Pancreas (tissue), 10 donors: ENCODE measurements around the gene GGA1. TPM values are rescaled to one million over a fixed set of nuclear protein-coding genes. Genes with fewer than 3 reads are reported as not detected.
"Not testable (repeated sequence)": the region's sequence is repeated elsewhere in the genome, so short reads cannot be mapped to it uniquely, and the experiment has no call there.

ENCODE experiments used
- ATAC-seq, 4 donors: fragments of 200-7000 bp; cut with Tn5 transposase; one replicate each; pipeline versions ENCODE4 v1.8.0 to v1.9.1; 2020; ENCODE audit warnings: mild to moderate bottlenecking in 4 of 4, moderate library complexity in 4 of 4
- DNase-seq, 6 donors: peaks; one replicate each; pipeline ENCODE4 v3.0.0-alpha.2; 2020
- FAIRE-seq: peaks from 2 replicates; lab custom pipeline; 2012; peaks lifted over from hg19 to GRCh38; lab: Jason Lieb, UNC
- H3K27ac ChIP-seq, 4 donors: fragments of 200-600 bp; sonication (generic); 1 replicate in 3 of 4; 2 replicates in 1 of 4; pipeline versions ENCODE4 v1.5.0 to v1.8.0; 2020
- H3K27me3 ChIP-seq, 4 donors: fragments of 200-600 bp; one replicate each; pipeline ENCODE4 v1.8.0; 2021
- H3K36me3 ChIP-seq, 3 donors: fragments of 200-600 bp; sonication (generic) in 1 of 3; one replicate each; pipeline versions ENCODE4 v1.5.0 to v1.8.0; 2020 to 2021
- H3K4me1 ChIP-seq, 3 donors: fragments of 200-600 bp; one replicate each; pipeline ENCODE4 v1.8.0; 2021
- H3K4me3 ChIP-seq, 4 donors: fragments of 200-600 bp; sonication (generic) in 2 of 4; one replicate each; pipeline versions ENCODE4 v1.5.0 to v1.8.0; 2020 to 2021
- H3K9me3 ChIP-seq, 4 donors: fragments of 200-600 bp; one replicate each; pipeline ENCODE4 v1.8.0; 2021
- WGBS, 2 donors: extraction: QIAGEN DNeasy Blood & Tissue Kit; methylation state at CpG; one replicate each; pipeline ENCODE4 v1.1.7; 2013; 5-methylcytosine and 5-hydroxymethylcytosine counted together
- intact Hi-C, 3 donors: fragments of 100-400 bp; cut with DNase I; formaldehyde crosslinking; loops; one replicate each; pipeline versions ENCODE4 v1.11.1 to v1.14.2; 2022
- polyA plus RNA-seq, 2 donors: library from polyadenylated mRNA; stranded (reverse); fragments of 200-250 nt; gene quantifications; one replicate each; pipeline ENCODE4 v1.2.3, GENCODE V29; 2013
- total RNA-seq, 6 donors: library from RNA; stranded (reverse); fragmentation: NEBNext Ultra II Directional in 4 of 6; extraction: Animal tissue kit (Norgen Biotek cat#: 25700) in 4 of 6; gene quantifications; one replicate each; pipeline versions ENCODE4 v1.2.1 to v1.2.4, GENCODE V29; 2021 to 2023
- TF ChIP-seq, protein P1 (sequence below), 4 donors: fragments of 200-600 bp; sonication (generic) in 3 of 4; IDR thresholded peaks; one replicate each; pipeline versions ENCODE4 v1.5.0 to v1.8.0; 2021; ENCODE audit warnings: antibody characterized with exemption in 4 of 4
- donor health status: healthy with polysubstance abuse.
- donor health status: DM: no; HTN: no; CAD: no; lungs with moderate emphysema.
- donor health status: DM: no; HTN: no; CAD: no.
- donor health status: control.
- donor health status: control.
- donor health status: Bipolar disorder and iron deficiency.
- donor health status: DM: yes; HTN: yes; CAD: no.
- donor health status: DM: no; HTN: no; CAD: no.
- donor health status: DM: no; HTN: no; CAD: no.
- donor health status: DM: yes; HTN: yes; CAD: no.

The GGA1 gene
- total and polyA plus RNA-seq, 8 donors, result 17.9 to 84.9 (median 23.9) TPM

DNA sequence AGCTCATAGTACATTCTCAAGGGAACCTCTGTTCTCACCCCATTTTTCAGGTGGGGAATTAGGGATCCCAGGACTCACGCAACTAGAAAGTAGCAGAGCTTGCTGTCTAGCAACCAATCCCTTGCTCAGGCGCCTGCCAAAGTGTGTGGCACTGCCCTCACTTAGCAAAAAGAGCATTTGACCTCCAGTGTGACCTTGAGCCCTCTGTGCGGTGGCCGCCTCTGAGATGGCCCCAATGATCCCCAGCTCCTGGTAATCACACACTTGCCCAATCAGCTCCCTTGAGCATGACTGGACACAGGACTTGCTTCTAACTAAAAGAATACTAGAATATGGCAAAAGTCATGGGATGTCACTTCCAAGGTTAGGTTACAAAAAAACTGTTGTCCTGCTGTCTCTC is 26.1 kb upstream of the GGA1 start:
- DNase-seq, result no peak
- Histone ChIP-seq H3K27me3 (no peaks in the 10 kb centered on the region), H3K9me3 (no peaks in the 10 kb centered on the region), H3K36me3 (no peaks in the 10 kb centered on the region), H3K4me1 (peaks cover 32 to 35% (median 33%) of the 10 kb centered on the region in 3 donors), H3K27ac (peak overlapping the region in 3 of 4 donors; percentile 49 to 82 (median 75)), H3K4me3 (no peak overlapping the region)
- TF ChIP-seq, protein P1, sequence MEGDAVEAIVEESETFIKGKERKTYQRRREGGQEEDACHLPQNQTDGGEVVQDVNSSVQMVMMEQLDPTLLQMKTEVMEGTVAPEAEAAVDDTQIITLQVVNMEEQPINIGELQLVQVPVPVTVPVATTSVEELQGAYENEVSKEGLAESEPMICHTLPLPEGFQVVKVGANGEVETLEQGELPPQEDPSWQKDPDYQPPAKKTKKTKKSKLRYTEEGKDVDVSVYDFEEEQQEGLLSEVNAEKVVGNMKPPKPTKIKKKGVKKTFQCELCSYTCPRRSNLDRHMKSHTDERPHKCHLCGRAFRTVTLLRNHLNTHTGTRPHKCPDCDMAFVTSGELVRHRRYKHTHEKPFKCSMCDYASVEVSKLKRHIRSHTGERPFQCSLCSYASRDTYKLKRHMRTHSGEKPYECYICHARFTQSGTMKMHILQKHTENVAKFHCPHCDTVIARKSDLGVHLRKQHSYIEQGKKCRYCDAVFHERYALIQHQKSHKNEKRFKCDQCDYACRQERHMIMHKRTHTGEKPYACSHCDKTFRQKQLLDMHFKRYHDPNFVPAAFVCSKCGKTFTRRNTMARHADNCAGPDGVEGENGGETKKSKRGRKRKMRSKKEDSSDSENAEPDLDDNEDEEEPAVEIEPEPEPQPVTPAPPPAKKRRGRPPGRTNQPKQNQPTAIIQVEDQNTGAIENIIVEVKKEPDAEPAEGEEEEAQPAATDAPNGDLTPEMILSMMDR (IDR thresholded peaks at IDR 0.05), result no peak
- WGBS, 2 donors, result 56 to 58% methylated on average over 4 of the region's 4 CpGs
- intact Hi-C loops, result no loop called here
- no peak for ATAC-seq
- FAIRE-seq, result no peak

DNA sequence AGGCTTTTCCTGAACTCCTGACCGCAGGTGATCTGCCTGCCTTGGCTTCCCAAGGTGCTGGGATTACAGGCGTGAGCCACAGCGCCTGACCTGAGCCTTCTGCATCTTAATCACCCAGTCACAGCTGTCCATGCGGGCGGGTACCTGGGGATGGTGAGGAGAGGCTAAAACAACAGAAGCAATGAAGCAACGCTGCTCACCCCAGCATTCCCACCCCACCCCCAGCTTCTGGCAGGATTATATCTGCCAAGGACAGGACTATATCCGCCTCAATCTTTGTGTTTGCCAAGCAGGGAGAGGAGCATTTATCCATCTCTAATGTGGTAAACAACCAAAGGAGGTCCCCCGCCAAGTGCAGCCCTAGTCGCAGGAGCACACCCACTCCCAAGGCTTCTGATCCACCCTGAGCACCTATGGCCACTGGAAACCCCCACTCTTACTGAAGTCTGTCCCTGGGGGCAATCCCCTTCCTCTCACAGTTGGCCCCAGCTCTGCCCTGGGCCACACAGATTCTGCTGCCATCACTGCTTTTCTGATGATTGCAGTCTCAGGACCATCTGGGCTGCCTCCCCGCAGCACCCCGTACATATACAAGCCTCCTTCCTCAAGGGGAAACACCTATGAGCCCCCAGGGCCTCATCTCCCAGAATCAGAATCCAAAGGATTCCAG is 20.0 kb upstream of the GGA1 start:
- peak in 1 of 6 donors; percentile 47 for DNase-seq
- no peak for FAIRE-seq
- no peak overlapping the region for H3K4me3 ChIP-seq
- WGBS, 2 donors, result 42 to 43% methylated on average over 11 of the region's 11 CpGs
- no peaks in the 10 kb centered on the region for H3K36me3 ChIP-seq
- H3K4me1 ChIP-seq, result peaks cover 9 to 38% (median 15%) of the 10 kb centered on the region in 3 donors
- no peaks in the 10 kb centered on the region for H3K27me3 ChIP-seq
- TF ChIP-seq, protein P1 (IDR thresholded peaks at IDR 0.05), result no peak
- peak in 3 of 4 donors; percentile 17 to 59 (median 53) for ATAC-seq
- intact Hi-C loops, result no loop called here
- H3K9me3 ChIP-seq, result no peaks in the 10 kb centered on the region
- H3K27ac ChIP-seq, result peak overlapping the region in 3 of 4 donors; percentile 38 to 71 (median 50)

DNA sequence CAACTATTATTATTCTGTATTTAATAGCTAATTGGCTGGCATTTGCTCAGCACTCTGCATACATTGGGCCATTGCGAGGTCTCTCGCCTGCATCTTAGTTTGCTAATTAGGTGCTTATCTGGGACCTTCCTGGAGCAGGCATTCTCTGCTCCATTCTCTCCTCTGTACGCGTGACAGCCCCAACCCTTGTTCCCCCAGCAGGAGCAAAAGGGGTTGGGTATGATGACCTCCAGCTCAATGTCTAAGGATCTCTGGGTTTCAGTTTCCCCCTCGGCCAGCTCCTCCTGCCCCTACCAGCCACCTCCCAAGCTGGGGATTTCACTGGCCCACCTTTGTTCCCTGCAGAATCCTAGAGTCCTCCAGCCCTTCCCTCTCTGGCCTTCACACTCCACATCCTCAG is 19.0 kb upstream of the GGA1 start:
- FAIRE-seq, result no peak
- Histone ChIP-seq H3K4me3 (no peak overlapping the region), H3K27ac (peak overlapping the region in 3 of 4 donors; percentile 12 to 83 (median 71)), H3K4me1 (peaks cover 9 to 38% (median 15%) of the 10 kb centered on the region in 3 donors), H3K27me3 (no peaks in the 10 kb centered on the region), H3K36me3 (no peaks in the 10 kb centered on the region), H3K9me3 (no peaks in the 10 kb centered on the region)
- TF ChIP-seq, protein P1 (IDR thresholded peaks at IDR 0.05), result no peak
- no peak for ATAC-seq
- DNase-seq, result no peak
- intact Hi-C loops, result loop anchor here in 1 of 3 donors (10.0 kb wide), 1 partner anchor 45 kb away; no protein-coding TSS in a partner anchor
- 82 to 83% methylated on average over 5 of the region's 5 CpGs for WGBS, 2 donors

DNA sequence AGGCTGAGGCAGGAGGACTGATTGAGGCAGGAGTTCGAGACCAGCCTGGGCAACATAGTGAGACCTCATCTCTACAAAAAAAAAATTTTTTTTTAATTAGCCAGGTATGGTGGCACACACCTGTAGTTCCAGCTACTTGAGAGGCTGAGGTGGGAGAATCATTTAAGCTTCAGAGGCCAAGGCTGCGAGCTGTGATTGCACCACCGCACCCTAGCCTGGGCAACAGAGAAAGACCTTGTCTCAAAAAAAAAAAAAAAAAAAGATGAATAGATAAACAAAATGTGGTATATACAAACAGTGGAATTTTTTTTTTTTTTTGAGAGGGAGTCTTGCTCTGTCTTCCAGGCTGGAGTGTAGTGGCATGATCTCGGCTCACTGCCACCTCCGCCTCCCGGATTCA is 17.6 kb upstream of the GGA1 start:
- not testable (repeated sequence) for H3K9me3 ChIP-seq, FAIRE-seq, DNase-seq, H3K4me3 ChIP-seq, ATAC-seq, H3K27me3 ChIP-seq, H3K36me3 ChIP-seq
- intact Hi-C loops, result loop anchor here in 1 of 3 donors (10.0 kb wide), 1 partner anchor 46 kb away; no protein-coding TSS in a partner anchor
- 96 to 98% methylated on average over 6 of the region's 6 CpGs for WGBS, 2 donors
- Histone ChIP-seq H3K27ac (peak overlapping the region in 3 of 4 donors; percentile 33 to 83 (median 71)), H3K4me1 (peaks cover 9 to 38% (median 15%) of the 10 kb centered on the region in 3 donors)

DNA sequence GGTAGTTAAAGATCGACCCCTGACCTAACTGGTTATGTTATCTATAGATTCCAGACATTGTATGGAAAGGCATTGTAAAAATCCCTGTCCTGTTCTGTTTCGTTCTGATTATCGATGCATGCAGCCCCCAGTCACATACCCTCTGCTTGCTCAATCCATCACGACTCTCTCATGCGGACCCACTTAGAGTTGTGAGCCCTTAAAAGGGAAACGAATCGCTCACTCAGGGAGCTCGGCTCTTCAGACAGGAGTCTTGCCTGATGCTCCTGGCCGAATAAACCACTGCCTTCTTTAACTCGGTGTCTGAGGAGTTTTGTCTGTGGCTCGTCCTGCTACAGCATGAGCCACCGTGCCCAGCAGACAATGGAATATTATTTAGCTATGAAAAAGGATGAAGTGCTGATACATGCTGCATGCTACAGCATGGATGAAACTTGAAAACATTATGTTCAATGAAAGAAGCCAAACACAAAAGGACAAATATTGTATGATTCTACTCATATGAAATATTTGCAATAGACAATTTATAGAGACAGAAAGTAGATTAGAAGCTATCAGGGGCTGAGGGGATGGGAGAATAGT is 16.7 kb upstream of the GGA1 start:
- intact Hi-C loops, result loop anchor here in 1 of 3 donors (10.0 kb wide), 1 partner anchor 47 kb away; no protein-coding TSS in a partner anchor
- Histone ChIP-seq H3K36me3 (no peaks in the 10 kb centered on the region), H3K4me3 (no peak overlapping the region), H3K4me1 (peaks cover 9 to 38% (median 15%) of the 10 kb centered on the region in 3 donors), H3K27ac (peak overlapping the region in 2 of 4 donors; percentile 41 to 48), H3K27me3 (no peaks in the 10 kb centered on the region), H3K9me3 (no peaks in the 10 kb centered on the region)
- 82 to 86% methylated on average over 12 of the region's 12 CpGs for WGBS, 2 donors
- no peak for FAIRE-seq
- DNase-seq, result no peak
- TF ChIP-seq, protein P1 (IDR thresholded peaks at IDR 0.05), result no peak
- no peak for ATAC-seq
